Measurements from ENCODE around the gene HIP1.
"Not testable (repeated sequence)": the region's sequence is repeated elsewhere in the genome, so short reads cannot be mapped to it uniquely, and the experiment has no call there.

GRCh38 chr7:75509033-75509432 is 229.7 kb downstream of the HIP1 start:
- TF ChIP-seq POLR2AphosphoS5, CTCF (IDR thresholded peaks at IDR 0.05): not testable (repeated sequence)

Data from prostate gland (tissue), 2 donors.